ENCODE data around the gene GSE1. TPM values are rescaled to one million over a fixed set of nuclear protein-coding genes. Genes with fewer than 3 reads are reported as not detected.

GSE1 gene
- total RNA-seq, 1 experiment from 2014 or later = 90.2 TPM

DNA sequence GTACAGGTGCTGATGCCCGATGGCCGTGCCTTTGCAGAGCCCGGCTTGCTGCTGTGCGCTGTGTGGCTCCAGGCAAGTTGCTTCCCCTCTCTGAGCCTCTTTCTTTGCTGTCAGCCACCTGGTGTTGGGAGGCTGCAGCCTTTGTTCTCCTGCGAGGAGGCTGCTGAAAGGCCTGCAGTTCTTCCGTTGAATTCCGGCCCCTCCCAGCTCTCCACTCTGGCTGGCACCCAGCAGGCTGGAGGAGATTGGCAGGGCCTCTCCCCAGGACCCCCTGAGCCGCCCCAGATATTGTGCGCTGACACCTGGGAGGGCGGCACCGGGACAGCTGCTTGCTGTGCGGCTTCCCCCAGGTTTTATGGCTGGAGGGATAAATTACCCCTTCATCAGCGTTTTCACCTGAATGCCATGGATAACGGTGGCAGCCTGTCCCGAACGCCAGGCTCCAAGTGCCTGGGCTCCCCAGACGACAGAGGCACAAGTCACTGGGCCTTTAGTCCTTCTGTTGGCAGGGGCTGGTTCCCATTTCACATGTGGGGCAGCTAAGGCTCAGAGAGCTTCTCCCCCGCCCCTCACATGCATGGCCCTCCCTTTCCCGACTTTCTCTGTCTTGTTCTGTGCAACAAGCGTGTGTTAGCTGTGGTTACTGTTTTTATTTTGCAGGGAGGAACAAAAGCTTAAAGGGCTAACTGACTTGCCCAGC, 35.1 kb upstream of the GSE1 start:
- Histone ChIP-seq H3K27ac (ENCODE audit: low read depth, low read length) (no peak overlapping the region), H3K9ac (ENCODE audit: low read length) (no peak overlapping the region), H3K4me1 (ENCODE audit: control insufficient read depth in 1 of 2, insufficient read depth in 2 of 2, low read length in 2 of 2) (peaks cover 3 to 7% of the 10 kb centered on the region in 2 experiments; a peak in 1 of 4 replicates), H2AFZ (ENCODE audit: low read depth, low read length, poor library complexity, severe bottlenecking) (no peak overlapping the region), H3K36me3 (ENCODE audit: control insufficient read depth in 1 of 2, insufficient read depth in 2 of 2, low read length in 2 of 2) (no peaks in the 10 kb centered on the region), H4K20me1 (ENCODE audit: insufficient read depth) (no peaks in the 10 kb centered on the region), H3K4me2 (ENCODE audit: low read length) (no peak overlapping the region), H3K79me2 (ENCODE audit: insufficient read depth, low read length) (no peaks in the 10 kb centered on the region), H3K9me3 (ENCODE audit: control insufficient read depth in 1 of 2, insufficient read depth in 1 of 2, low read depth in 1 of 2, low read length in 2 of 2) (no peaks in the 10 kb centered on the region), H3K9me2 (ENCODE audit: insufficient read depth) (no peaks in the 10 kb centered on the region), H3K27me3 (ENCODE audit: insufficient read depth, low read length) (no peaks in the 10 kb centered on the region), H3K4me3 (replicated peaks in 1 of 2; ENCODE audit: low read depth in 1 of 2, low read length in 2 of 2) (no peak overlapping the region)
- CTCF ChIA-PET = no interaction called here
- TF ChIP-seq ATF3 (IDR thresholded peaks at IDR 0.05) (no peak), TCF7L2 (IDR thresholded peaks at IDR 0.05; ENCODE audit: borderline replicate concordance, extremely low read depth, insufficient read depth, insufficient read length) (no peak), JUND (IDR thresholded peaks at IDR 0.05) (no peak), SIN3A (IDR thresholded peaks at IDR 0.05; ENCODE audit: low read depth) (no peak), SRF (IDR thresholded peaks at IDR 0.05; ENCODE audit: low read depth) (no peak), FOSL1 (IDR thresholded peaks at IDR 0.05; ENCODE audit: low read depth) (no peak), CBX3 (IDR thresholded peaks at IDR 0.05; ENCODE audit: low read depth) (no peak)
- BruUV-seq (replicated peaks) = no TSS peak
- ATAC-seq (no peak), DNase-seq (ENCODE audit: low read depth, low spot score) (no peak)
- intact Hi-C loops (cut with micrococcal nuclease) = no loop called here
- POLR2A ChIA-PET = no interaction called here
- RAD21 ChIA-PET (ENCODE audit: low non-redundant PET in 1 of 2, low total read pairs in 2 of 2, uncharacterized antibody in 2 of 2, unreplicated experiment in 2 of 2) = no interaction called here

DNA sequence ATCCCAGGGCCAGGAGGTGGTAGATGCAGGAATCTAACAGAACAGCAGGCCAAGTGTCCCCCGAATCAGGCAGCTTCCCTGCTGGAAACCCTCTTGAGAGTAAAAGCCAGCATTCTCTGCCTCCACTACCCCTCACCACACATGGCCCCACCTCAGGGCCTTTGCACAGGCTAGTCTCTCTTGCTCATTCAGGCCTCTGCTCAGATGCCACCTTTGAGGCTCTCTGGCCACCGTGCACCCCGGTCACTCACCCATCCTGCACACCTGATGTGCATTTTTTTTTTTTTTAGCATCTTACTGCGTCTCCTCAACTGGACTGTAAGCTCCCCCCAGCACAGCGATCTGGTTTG, 34.5 kb upstream of the GSE1 start:
- Histone ChIP-seq H4K20me1 (ENCODE audit: insufficient read depth) (no peaks in the 10 kb centered on the region), H3K4me1 (ENCODE audit: control insufficient read depth in 1 of 2, insufficient read depth in 2 of 2, low read length in 2 of 2) (peaks cover 3 to 7% of the 10 kb centered on the region in 2 experiments; a peak in 1 of 4 replicates), H3K4me3 (replicated peaks in 1 of 2; ENCODE audit: low read depth in 1 of 2, low read length in 2 of 2) (no peak overlapping the region), H3K79me2 (ENCODE audit: insufficient read depth, low read length) (no peaks in the 10 kb centered on the region), H3K4me2 (ENCODE audit: low read length) (no peak overlapping the region), H3K9me3 (ENCODE audit: control insufficient read depth in 1 of 2, insufficient read depth in 1 of 2, low read depth in 1 of 2, low read length in 2 of 2) (no peaks in the 10 kb centered on the region), H3K9me2 (ENCODE audit: insufficient read depth) (no peaks in the 10 kb centered on the region), H3K9ac (ENCODE audit: low read length) (no peak overlapping the region), H3K36me3 (ENCODE audit: control insufficient read depth in 1 of 2, insufficient read depth in 2 of 2, low read length in 2 of 2) (no peaks in the 10 kb centered on the region), H3K27me3 (ENCODE audit: insufficient read depth, low read length) (no peaks in the 10 kb centered on the region), H3K27ac (ENCODE audit: low read depth, low read length) (no peak overlapping the region), H2AFZ (ENCODE audit: low read depth, low read length, poor library complexity, severe bottlenecking) (no peak overlapping the region)
- ATAC-seq (no peak), DNase-seq (ENCODE audit: low read depth, low spot score) (no peak)
- ChIA-PET CTCF (no interaction called here), POLR2A (no interaction called here), RAD21 (ENCODE audit: low non-redundant PET in 1 of 2, low total read pairs in 2 of 2, uncharacterized antibody in 2 of 2, unreplicated experiment in 2 of 2) (no interaction called here)
- no TSS peak for BruUV-seq (replicated peaks)
- intact Hi-C loops (cut with micrococcal nuclease) = no loop called here
- TF ChIP-seq EZH2 (IDR thresholded peaks at IDR 0.05) (no peak), ZFX (IDR thresholded peaks at IDR 0.05) (no peak), SRF (IDR thresholded peaks at IDR 0.05; ENCODE audit: low read depth) (no peak), SIN3A (IDR thresholded peaks at IDR 0.05; ENCODE audit: low read depth) (no peak), ELF1 (IDR thresholded peaks at IDR 0.05; ENCODE audit: borderline replicate concordance, low read depth) (no peak), RAD21 (IDR thresholded peaks at IDR 0.05; ENCODE audit: low read depth) (no peak), EZH2phosphoT487 (IDR thresholded peaks at IDR 0.05; ENCODE audit: borderline replicate concordance) (no peak), CEBPB (IDR thresholded peaks at IDR 0.05; ENCODE audit: low read depth) (no peak), TCF7L2 (IDR thresholded peaks at IDR 0.05; ENCODE audit: borderline replicate concordance, extremely low read depth, insufficient read depth, insufficient read length) (no peak), ZNF274 (IDR thresholded peaks at IDR 0.05; ENCODE audit: low read depth, low read length) (no peak), EGR1 (IDR thresholded peaks at IDR 0.05; ENCODE audit: low read depth) (no peak), ATF3 (IDR thresholded peaks at IDR 0.05) (no peak), POLR2A (IDR thresholded peaks at IDR 0.05; ENCODE audit: borderline replicate concordance, extremely low read depth, insufficient read depth, insufficient read length) (no peak), POLR2AphosphoS5 (IDR thresholded peaks at IDR 0.05; ENCODE audit: low read depth, low read length) (no peak), FOSL1 (IDR thresholded peaks at IDR 0.05; ENCODE audit: low read depth) (no peak)
- TF ChIP-seq, protein P1, sequence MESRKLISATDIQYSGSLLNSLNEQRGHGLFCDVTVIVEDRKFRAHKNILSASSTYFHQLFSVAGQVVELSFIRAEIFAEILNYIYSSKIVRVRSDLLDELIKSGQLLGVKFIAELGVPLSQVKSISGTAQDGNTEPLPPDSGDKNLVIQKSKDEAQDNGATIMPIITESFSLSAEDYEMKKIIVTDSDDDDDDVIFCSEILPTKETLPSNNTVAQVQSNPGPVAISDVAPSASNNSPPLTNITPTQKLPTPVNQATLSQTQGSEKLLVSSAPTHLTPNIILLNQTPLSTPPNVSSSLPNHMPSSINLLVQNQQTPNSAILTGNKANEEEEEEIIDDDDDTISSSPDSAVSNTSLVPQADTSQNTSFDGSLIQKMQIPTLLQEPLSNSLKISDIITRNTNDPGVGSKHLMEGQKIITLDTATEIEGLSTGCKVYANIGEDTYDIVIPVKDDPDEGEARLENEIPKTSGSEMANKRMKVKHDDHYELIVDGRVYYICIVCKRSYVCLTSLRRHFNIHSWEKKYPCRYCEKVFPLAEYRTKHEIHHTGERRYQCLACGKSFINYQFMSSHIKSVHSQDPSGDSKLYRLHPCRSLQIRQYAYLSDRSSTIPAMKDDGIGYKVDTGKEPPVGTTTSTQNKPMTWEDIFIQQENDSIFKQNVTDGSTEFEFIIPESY (IDR thresholded peaks at IDR 0.05; ENCODE audit: extremely low read depth, insufficient replicate concordance, low read length) = no peak
